WERI-Rb-1 (cell line): ENCODE data around the gene HLA-DQB2.
"Not testable (repeated sequence)": the region's sequence is repeated elsewhere in the genome, so short reads cannot be mapped to it uniquely, and the experiment has no call there.

ENCODE experiments used
- DNase-seq: peaks from one replicate; pipeline ENCODE4 v3.0.0-alpha.2; 2020
- H3K27ac ChIP-seq: fragments of 250-450 bp; sonication (Bioruptor Pico); 2 replicates; pipeline ENCODE4 v1.5.1; 2020; ENCODE audit warnings: mild to moderate bottlenecking, moderate library complexity
- H3K27me3 ChIP-seq: fragments of 250-450 bp; sonication (Bioruptor Pico); 2 replicates; pipeline ENCODE4 v1.5.1; 2021; ENCODE audit warnings: mild to moderate bottlenecking, low read depth, moderate library complexity; ENCODE audit not compliant: insufficient read depth, severe bottlenecking
- H3K36me3 ChIP-seq: fragments of 250-450 bp; sonication (Bioruptor Pico); 2 replicates; pipeline ENCODE4 v1.5.1; 2020; ENCODE audit warnings: mild to moderate bottlenecking, moderate library complexity
- H3K4me3 ChIP-seq: 2 replicates; pipeline ENCODE4 v1.5.1; 2011; ENCODE audit warnings: low read depth, mild to moderate bottlenecking, control low read depth, low read length
- H3K9me3 ChIP-seq: fragments of 250-450 bp; sonication (Bioruptor Pico); 2 replicates; pipeline ENCODE4 v1.5.1; 2021; ENCODE audit warnings: mild to moderate bottlenecking, moderate library complexity; ENCODE audit not compliant: severe bottlenecking
- TF ChIP-seq, protein P1 (sequence below): IDR thresholded peaks from 2 replicates; pipeline ENCODE4 v1.5.1; 2011; ENCODE audit warnings: low read depth, mild to moderate bottlenecking, control low read depth, inconsistent platforms, low read length

Gene HLA-DQB2

DNA sequence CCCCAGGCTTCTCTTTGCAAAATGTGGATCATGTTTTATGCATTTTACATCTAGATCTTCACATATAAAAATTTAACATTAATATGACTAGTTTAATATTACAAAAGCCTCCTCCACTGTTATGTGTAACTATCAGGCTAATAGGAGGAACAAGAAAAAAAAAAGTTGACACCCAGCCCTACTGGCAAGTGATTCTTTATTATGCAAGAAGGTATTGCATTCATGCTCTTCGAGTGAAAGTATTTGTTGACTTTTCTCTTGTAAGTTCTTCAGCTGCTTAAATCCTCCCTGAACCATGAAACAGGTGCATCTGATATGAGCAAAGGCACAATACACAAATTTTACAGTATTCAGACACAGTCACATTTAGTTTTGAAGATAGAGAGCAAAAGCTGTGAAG is 716 bp upstream of the HLA-DQB2 start:
- no peak overlapping the region for H3K27ac ChIP-seq
- no peaks in the 10 kb centered on the region for H3K9me3 ChIP-seq
- no peak for DNase-seq
- H3K36me3 ChIP-seq: no peaks in the 10 kb centered on the region
- no peak overlapping the region for H3K4me3 ChIP-seq
- TF ChIP-seq, protein P1, sequence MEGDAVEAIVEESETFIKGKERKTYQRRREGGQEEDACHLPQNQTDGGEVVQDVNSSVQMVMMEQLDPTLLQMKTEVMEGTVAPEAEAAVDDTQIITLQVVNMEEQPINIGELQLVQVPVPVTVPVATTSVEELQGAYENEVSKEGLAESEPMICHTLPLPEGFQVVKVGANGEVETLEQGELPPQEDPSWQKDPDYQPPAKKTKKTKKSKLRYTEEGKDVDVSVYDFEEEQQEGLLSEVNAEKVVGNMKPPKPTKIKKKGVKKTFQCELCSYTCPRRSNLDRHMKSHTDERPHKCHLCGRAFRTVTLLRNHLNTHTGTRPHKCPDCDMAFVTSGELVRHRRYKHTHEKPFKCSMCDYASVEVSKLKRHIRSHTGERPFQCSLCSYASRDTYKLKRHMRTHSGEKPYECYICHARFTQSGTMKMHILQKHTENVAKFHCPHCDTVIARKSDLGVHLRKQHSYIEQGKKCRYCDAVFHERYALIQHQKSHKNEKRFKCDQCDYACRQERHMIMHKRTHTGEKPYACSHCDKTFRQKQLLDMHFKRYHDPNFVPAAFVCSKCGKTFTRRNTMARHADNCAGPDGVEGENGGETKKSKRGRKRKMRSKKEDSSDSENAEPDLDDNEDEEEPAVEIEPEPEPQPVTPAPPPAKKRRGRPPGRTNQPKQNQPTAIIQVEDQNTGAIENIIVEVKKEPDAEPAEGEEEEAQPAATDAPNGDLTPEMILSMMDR: no peak
- peaks cover 95% of the 10 kb centered on the region for H3K27me3 ChIP-seq

DNA sequence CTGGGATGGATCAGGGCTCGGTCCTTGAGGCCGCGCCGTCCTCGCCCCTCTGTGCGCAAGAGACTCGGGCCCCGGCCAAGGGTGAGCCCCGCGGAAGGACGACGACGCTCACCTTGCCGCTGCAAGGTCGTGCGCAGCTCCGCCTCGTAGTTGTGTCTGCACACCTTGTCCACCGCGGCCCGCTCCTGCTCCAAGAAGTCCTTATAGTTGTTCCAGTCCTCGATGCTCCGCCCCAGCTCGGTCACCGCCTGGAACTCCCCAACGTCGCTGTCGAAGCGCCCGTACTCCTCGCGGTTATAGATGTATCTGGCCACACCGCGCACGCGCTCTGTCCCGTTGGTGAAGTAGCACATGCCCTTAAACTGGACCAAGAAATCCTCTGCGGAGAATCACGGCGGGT is 1.8 kb downstream of the HLA-DQB2 start:
- H3K9me3 ChIP-seq: no peaks in the 10 kb centered on the region
- peaks cover 92% of the 10 kb centered on the region for H3K27me3 ChIP-seq
- H3K27ac ChIP-seq: no peak overlapping the region
- no peak overlapping the region for H3K4me3 ChIP-seq
- TF ChIP-seq, protein P1: no peak
- H3K36me3 ChIP-seq: no peaks in the 10 kb centered on the region
- no peak for DNase-seq

DNA sequence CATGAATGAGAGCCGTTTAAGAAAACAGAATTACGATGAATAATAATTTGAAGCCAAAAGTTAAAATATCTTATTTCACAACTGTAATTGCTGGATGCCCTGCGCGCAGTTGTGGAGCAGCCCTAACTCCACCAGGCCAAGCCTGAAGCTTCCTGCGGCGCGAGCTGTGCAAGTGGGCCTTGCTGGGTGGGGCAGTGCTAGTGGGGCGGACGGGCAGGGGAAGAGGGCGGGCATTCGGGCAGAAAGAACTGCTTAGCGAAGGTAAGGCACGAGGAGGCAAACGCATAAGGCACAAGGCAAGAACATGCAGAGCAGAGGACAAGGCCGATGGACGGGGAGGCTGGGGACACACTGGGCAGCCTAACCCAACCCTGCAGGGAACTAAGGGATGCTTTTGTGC is 2.3 kb downstream of the HLA-DQB2 start:
- Histone ChIP-seq H3K27ac (no peak overlapping the region), H3K4me3 (no peak overlapping the region), H3K36me3 (no peaks in the 10 kb centered on the region), H3K27me3 (peaks cover 92% of the 10 kb centered on the region), H3K9me3 (no peaks in the 10 kb centered on the region)
- TF ChIP-seq, protein P1: no peak
- DNase-seq: no peak

DNA sequence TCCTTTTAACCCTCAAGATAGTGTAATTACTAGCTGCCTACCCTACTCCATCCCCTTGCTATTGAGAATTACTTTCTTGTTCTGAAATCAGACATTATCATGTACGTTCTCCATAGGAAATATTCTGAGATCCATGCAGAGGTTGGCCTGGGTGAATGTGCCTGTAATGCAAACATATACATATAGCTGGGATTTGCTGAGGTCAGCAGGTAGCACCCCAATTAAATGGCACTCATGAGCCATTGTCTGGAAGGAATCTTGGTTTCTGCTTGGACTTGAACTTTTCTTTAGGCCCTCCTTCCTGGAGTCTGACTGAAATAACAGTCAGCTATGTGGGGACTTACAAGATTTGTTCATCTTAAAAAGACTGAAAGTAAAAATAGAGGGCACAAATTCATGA is 3.7 kb downstream of the HLA-DQB2 start:
- Histone ChIP-seq H3K9me3 (no peaks in the 10 kb centered on the region), H3K4me3 (no peak overlapping the region), H3K27me3 (peaks cover 93% of the 10 kb centered on the region), H3K27ac (no peak overlapping the region), H3K36me3 (no peaks in the 10 kb centered on the region)
- no peak for DNase-seq
- TF ChIP-seq, protein P1: no peak

DNA sequence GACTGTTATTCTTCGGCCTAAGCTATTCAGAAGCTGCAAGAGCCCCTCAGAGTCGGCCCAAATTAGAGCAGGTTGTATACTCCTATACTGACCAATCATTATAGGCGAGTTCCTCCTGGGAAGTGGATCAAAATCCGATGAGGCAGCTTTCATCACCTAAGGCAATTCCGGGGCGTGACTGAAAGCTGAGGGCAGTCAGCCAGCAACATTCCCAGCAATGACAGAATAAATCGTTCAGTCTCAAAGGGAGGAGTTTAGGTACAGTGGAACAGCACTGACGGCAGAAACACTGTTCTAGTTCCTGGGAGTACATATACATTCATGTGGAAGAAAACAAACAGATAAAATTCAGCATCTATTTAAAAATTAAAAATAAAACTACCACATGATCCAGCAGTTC is 10.8 kb downstream of the HLA-DQB2 start:
- H3K36me3 ChIP-seq: no peaks in the 10 kb centered on the region
- TF ChIP-seq, protein P1: no peak
- H3K9me3 ChIP-seq: no peaks in the 10 kb centered on the region
- no peak for DNase-seq
- no peak overlapping the region for H3K27ac ChIP-seq
- H3K27me3 ChIP-seq: peaks cover 79% of the 10 kb centered on the region
- H3K4me3 ChIP-seq: no peak overlapping the region

DNA sequence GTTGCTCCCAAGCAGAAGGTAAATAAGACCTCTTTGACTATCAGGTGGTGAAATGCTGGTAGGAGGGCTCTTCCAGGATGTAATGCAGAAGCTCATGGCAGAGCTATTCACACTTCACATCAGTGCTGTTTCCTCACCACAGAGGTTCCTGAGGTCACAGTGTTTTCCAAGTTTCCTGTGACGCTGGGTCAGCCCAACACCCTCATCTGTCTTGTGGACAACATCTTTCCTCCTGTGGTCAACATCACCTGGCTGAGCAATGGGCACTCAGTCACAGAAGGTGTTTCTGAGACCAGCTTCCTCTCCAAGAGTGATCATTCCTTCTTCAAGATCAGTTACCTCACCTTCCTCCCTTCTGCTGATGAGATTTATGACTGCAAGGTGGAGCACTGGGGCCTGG is 17.7 kb downstream of the HLA-DQB2 start:
- not testable (repeated sequence) for DNase-seq

More for the DNA sequence above, 17.7 kb downstream of the HLA-DQB2 start:
- H3K9me3 ChIP-seq, H3K36me3 ChIP-seq, H3K4me3 ChIP-seq, H3K27ac ChIP-seq: not testable (repeated sequence)
- peaks cover 88% of the 10 kb centered on the region for H3K27me3 ChIP-seq
